Esophagus muscularis mucosa (tissue), 4 donors: ENCODE data around the gene MB. TPM values are rescaled to one million over a fixed set of nuclear protein-coding genes. Genes with fewer than 3 reads are reported as not detected.

ENCODE experiments used
- DNase-seq: peaks from one replicate; pipeline ENCODE4 v3.0.0-alpha.2; 2017; ENCODE audit errors: extremely low spot score
- H3K27ac ChIP-seq, 4 donors: fragments of 200-600 bp; sonication (generic); replicated peaks in 1 of 4; 1 replicate in 3 of 4; 2 replicates in 1 of 4; pipeline ENCODE4 v1.5.1; 2016 to 2019; ENCODE audit warnings: mild to moderate bottlenecking in 1 of 4
- H3K27me3 ChIP-seq, 4 donors: fragments of 200-600 bp; sonication (generic); one replicate each; pipeline versions ENCODE4 v1.5.1 to v1.6.0; 2016 to 2019
- H3K36me3 ChIP-seq, 4 donors: fragments of 200-600 bp; sonication (generic); one replicate each; pipeline ENCODE4 v1.5.1; 2016 to 2019
- H3K4me1 ChIP-seq, 4 donors: fragments of 200-600 bp; sonication (generic); one replicate each; pipeline ENCODE4 v1.5.1; 2016 to 2019
- H3K4me3 ChIP-seq, 4 donors: fragments of 200-600 bp; sonication (generic); 1 replicate in 2 of 4; 2 replicates in 2 of 4; pipeline ENCODE4 v1.5.1; 2016 to 2019; ENCODE audit warnings: mild to moderate bottlenecking in 4 of 4, moderate library complexity in 1 of 4
- H3K9me3 ChIP-seq, 4 donors: fragments of 200-600 bp; sonication (generic); 1 replicate in 3 of 4; 2 replicates in 1 of 4; pipeline ENCODE4 v1.5.1; 2016 to 2019
- CTCF ChIP-seq, 3 experiments: fragments of 200-600 bp in 2 of 3; fragments of 450-650 bp in 1 of 3; sonication (generic) in 2 of 3; IDR thresholded peaks; one replicate each; pipeline ENCODE4 v1.5.1; 2017 to 2019; ENCODE audit warnings: antibody characterized with exemption in 3 of 3, mild to moderate bottlenecking in 2 of 3, moderate library complexity in 1 of 3
- EP300 ChIP-seq: sonication (generic); formaldehyde crosslinking; IDR thresholded peaks from one replicate; pipeline ENCODE4 v1.6.1; 2017; ENCODE audit warnings: antibody characterized with exemption
- POLR2A ChIP-seq: fragments of 450-650 bp; IDR thresholded peaks from one replicate; pipeline ENCODE4 v1.6.1; 2017; ENCODE audit warnings: antibody characterized with exemption, moderate library complexity, mild to moderate bottlenecking, low read depth
- POLR2AphosphoS5 ChIP-seq, 2 donors: sonication (generic); formaldehyde crosslinking; IDR thresholded peaks; one replicate each; pipeline ENCODE4 v1.6.1; 2017; ENCODE audit warnings: antibody characterized with exemption in 2 of 2
- WGBS: methylation state at CpG from one replicate; pipeline ENCODE4 v1.1.5; 2018; 5-methylcytosine and 5-hydroxymethylcytosine counted together
- intact Hi-C: fragments of 100-400 bp; cut with DNase I; formaldehyde crosslinking; loops from one replicate; pipeline ENCODE4 v1.15.1; 2023
- total RNA-seq, 4 donors: library from RNA; depleted of rRNA; stranded (reverse); fragments of >200 nt; gene quantifications; one replicate each; pipeline versions ENCODE4 v1.1.0 to v1.2.1, GENCODE V29; 2016

Gene MB
- total RNA-seq, 4 donors from 2014 or later = 0.63 to 3.0 TPM; not detected in 2

- no peak for DNase-seq
- intact Hi-C loops = no loop called here
These were observed 1.1 kb downstream of the MB start for GRCh38 chr22:35616043-35616442.

GRCh38 chr22:35615156-35615555, 2.0 kb downstream of the MB start:
- TF ChIP-seq POLR2AphosphoS5 (IDR thresholded peaks at IDR 0.05) = no peak
- no peak for TF ChIP-seq POLR2A
- TF ChIP-seq EP300 = no peak
- TF ChIP-seq CTCF (IDR thresholded peaks at IDR 0.05) = no peak
- H3K36me3 ChIP-seq = peaks cover 0 to 27% (median 0%) of the 10 kb centered on the region in 4 donors
- H3K4me3 ChIP-seq = no peak overlapping the region
- H3K4me1 ChIP-seq = peaks cover under 1 to 27% (median 18%) of the 10 kb centered on the region in 4 donors
- intact Hi-C loops = no loop called here
- no peaks in the 10 kb centered on the region for H3K9me3 ChIP-seq
- DNase-seq = no peak
- H3K27ac ChIP-seq = no peak overlapping the region
- WGBS = 76% methylated on average over 5 of the region's 6 CpGs
- no peaks in the 10 kb centered on the region for H3K27me3 ChIP-seq

More at GRCh38 chr22:35616043-35616442, 1.1 kb downstream of the MB start:
- no peaks in the 10 kb centered on the region for H3K9me3 ChIP-seq
- no peak overlapping the region for H3K27ac ChIP-seq
- peaks cover 9 to 35% (median 24%) of the 10 kb centered on the region in 4 donors for H3K4me1 ChIP-seq
- peaks cover 0 to 19% (median 0%) of the 10 kb centered on the region in 4 donors for H3K36me3 ChIP-seq
- WGBS = 74% methylated on average over 7 of the region's 7 CpGs
- H3K27me3 ChIP-seq = no peaks in the 10 kb centered on the region
- H3K4me3 ChIP-seq = no peak overlapping the region
- no peak for TF ChIP-seq CTCF (IDR thresholded peaks at IDR 0.05)
- TF ChIP-seq POLR2AphosphoS5 (IDR thresholded peaks at IDR 0.05) = no peak
- no peak for TF ChIP-seq EP300
- no peak for TF ChIP-seq POLR2A

GRCh38 chr22:35614404-35614803, 2.7 kb downstream of the MB start:
- no peak for TF ChIP-seq POLR2A
- no peak for TF ChIP-seq POLR2AphosphoS5 (IDR thresholded peaks at IDR 0.05)
- no peak for TF ChIP-seq CTCF (IDR thresholded peaks at IDR 0.05)
- no peak for TF ChIP-seq EP300
- Histone ChIP-seq H3K27ac (no peak overlapping the region), H3K4me1 (peaks cover 0 to 19% (median 15%) of the 10 kb centered on the region in 4 donors), H3K9me3 (no peaks in the 10 kb centered on the region), H3K4me3 (no peak overlapping the region), H3K27me3 (no peaks in the 10 kb centered on the region), H3K36me3 (peaks cover 0 to 34% (median 0%) of the 10 kb centered on the region in 4 donors)
- 100% methylated on average over 2 of the region's 2 CpGs for WGBS
- intact Hi-C loops = no loop called here
- no peak for DNase-seq

GRCh38 chr22:35612903-35613302, 4.2 kb downstream of the MB start:
- no peak for DNase-seq
- H3K36me3 ChIP-seq = peaks cover 0 to 38% (median 0%) of the 10 kb centered on the region in 4 donors
- no peak overlapping the region for H3K4me3 ChIP-seq
- no peaks in the 10 kb centered on the region for H3K9me3 ChIP-seq
- peaks cover 0 to 17% (median 16%) of the 10 kb centered on the region in 4 donors for H3K4me1 ChIP-seq
- no peak for TF ChIP-seq POLR2AphosphoS5 (IDR thresholded peaks at IDR 0.05)
- no peak for TF ChIP-seq EP300
- no peak for TF ChIP-seq POLR2A
- no peak for TF ChIP-seq CTCF (IDR thresholded peaks at IDR 0.05)
- WGBS = 75% methylated on average over 12 of the region's 12 CpGs
- no peaks in the 10 kb centered on the region for H3K27me3 ChIP-seq
- no peak overlapping the region for H3K27ac ChIP-seq
- intact Hi-C loops = no loop called here

GRCh38 chr22:35611891-35612576, 5.1 kb downstream of the MB start:
- intact Hi-C loops = no loop called here
- H3K4me1 ChIP-seq = peaks cover 1 to 24% (median 14%) of the 10 kb centered on the region in 4 donors
- H3K36me3 ChIP-seq = peaks cover 0 to 42% (median 0%) of the 10 kb centered on the region in 4 donors
- no peak for DNase-seq
- H3K27ac ChIP-seq = no peak overlapping the region
- H3K9me3 ChIP-seq = no peaks in the 10 kb centered on the region
- WGBS = 79% methylated on average over 8 of the region's 8 CpGs
- TF ChIP-seq CTCF (IDR thresholded peaks at IDR 0.05) = no peak
- no peak for TF ChIP-seq POLR2A
- no peak for TF ChIP-seq EP300
- TF ChIP-seq POLR2AphosphoS5 (IDR thresholded peaks at IDR 0.05) = no peak
- H3K27me3 ChIP-seq = no peaks in the 10 kb centered on the region
- no peak overlapping the region for H3K4me3 ChIP-seq
